NCI-H460 (cell line): ENCODE results near the gene ABTB2. TPM values are rescaled to one million over a fixed set of nuclear protein-coding genes. Genes with fewer than 3 reads are reported as not detected.
"Not testable (repeated sequence)": the region's sequence is repeated elsewhere in the genome, so short reads cannot be mapped to it uniquely, and the experiment has no call there.

Experiments
- DNase-seq: peaks from one replicate; pipeline ENCODE4 v3.0.0-alpha.2; 2016; ENCODE audit warnings: low read depth; ENCODE audit errors: extremely low read depth
- total RNA-seq: library from RNA; depleted of rRNA; stranded (reverse); fragments of >200 nt; shearing (Covaris generic); gene quantifications from 2 replicates; pipeline ENCODE4 v1.2.3, GENCODE V29; 2014

Gene ABTB2
- total RNA-seq, 1 experiment from 2014 or later = 1.3 TPM

GRCh38 chr11:34197256-34197655 is 160.6 kb downstream of the ABTB2 start:
- no peak for DNase-seq

DNA sequence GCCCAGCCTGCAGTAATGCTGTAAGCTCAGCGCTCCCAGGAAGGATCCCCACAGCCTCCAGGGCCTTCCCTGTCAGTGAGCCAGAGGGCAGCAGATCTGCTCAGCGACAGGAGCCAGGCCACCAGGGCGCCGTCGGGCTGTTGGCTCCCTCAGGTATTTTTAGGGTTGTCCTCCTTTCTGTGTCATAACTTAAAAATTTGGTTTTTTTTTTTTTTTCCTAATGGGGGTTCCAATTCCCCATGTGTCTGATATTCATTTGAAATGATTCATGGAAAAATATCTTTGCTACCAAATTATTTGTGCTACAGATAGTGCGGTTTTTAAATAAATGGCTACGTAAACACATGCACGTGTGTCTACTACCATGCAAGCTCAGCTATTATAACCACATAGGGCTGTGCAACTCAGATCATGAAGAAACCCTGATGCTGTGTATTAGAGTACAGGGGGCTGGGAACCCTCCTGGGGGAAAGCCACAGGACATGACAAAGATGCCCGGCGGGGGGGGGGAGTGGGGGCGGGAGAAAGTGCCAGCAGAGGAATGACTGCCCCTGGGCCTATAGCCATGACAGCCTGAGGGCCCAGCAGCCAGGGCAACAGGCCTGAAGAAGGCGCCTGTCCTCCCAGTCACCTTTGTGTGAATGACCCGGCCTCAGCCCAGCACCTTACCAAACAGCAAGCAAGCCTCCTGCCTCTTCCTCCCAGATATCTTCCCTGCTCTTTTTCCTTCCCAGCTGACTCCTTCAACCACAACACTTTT is 163.1 kb downstream of the ABTB2 start:
- no peak for DNase-seq

DNA sequence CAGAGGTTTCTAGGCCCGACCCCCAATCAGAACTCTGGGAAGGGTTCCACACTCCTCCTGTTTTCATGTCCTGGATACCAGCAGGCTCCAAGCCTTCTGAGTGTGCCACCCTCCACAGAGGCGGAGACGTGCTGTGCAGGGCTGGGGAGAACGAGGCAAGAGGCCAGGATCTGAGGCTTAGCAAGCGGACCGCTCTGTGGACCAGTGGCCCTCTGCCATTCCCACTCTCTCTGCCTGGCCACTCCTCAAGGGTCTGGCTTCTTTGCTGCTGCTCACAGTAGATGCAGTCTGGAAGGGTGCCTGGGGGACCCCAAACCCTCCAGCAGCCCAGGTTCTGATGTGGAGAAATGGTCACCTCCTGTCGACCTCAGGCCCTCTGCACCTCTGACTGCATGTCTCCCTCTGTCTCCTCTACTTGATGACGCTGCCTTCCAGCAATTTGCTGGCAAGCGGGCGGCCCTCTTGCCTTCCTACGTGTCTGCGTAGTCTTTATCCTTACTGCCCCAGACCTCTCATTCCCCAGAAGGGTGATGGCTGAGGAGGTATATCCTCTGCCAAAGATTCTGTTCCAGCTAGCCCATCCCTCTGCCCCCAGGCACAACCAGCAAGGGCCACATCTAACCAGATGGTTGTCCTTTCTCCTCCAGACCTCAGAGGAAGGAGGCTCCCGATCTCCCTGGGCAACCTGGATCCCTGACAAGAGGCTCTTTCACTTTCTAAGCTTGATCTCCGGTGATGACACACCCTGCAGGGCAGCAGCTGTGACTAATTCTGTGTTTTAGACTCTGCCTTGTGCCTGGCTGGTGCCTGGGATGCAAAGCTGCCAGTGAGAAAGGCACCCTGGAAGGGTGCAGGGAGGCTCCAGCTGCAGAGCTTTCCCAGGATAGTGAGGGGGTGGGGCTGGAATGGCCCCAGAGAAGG is 165.1 kb downstream of the ABTB2 start:
- DNase-seq = peak; percentile 12

DNA sequence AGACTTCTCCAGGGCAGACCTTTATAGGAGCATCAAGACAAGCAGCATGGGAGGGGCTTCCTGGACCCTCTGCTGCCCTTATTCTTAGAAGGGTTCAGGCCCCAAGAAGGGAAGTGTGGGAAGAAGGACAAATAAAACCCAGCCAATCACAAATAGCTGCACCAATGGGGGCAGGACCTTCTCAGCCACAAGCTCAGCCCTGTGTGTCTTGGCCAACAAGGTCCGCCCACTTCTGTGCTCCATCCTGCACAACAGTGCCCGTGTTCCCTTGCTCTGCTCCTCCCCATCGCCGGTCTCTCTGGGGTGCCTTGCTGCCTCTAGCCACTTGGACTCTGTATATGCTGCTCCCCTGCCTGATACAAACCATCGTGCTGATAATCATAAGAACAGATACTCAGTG is 166.2 kb downstream of the ABTB2 start:
- no peak for DNase-seq

- no peak for DNase-seq
These were observed 167.3 kb downstream of the ABTB2 start for GRCh38 chr11:34190192-34191139.

DNA sequence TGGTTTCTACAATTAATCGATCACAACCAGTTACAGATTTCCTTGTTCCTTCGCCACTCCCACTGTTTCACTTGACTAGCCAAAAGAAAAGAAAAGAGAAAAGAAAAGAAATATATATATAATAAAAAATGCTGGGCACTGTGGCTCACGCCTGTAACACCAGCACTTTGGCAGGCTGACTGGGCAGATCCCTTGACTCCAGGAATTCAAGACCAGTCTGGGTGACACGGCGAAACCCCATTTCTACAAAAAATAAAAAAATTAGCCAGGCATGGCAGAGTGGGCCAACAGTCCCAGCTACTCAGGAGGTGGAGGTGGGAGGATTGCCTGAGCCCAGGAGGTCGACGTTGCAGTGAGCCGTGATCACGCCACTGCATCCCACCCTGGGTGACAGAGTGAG is 168.6 kb downstream of the ABTB2 start:
- DNase-seq = no peak

GRCh38 chr11:34188181-34188580 is 169.6 kb downstream of the ABTB2 start:
- DNase-seq = no peak

DNA sequence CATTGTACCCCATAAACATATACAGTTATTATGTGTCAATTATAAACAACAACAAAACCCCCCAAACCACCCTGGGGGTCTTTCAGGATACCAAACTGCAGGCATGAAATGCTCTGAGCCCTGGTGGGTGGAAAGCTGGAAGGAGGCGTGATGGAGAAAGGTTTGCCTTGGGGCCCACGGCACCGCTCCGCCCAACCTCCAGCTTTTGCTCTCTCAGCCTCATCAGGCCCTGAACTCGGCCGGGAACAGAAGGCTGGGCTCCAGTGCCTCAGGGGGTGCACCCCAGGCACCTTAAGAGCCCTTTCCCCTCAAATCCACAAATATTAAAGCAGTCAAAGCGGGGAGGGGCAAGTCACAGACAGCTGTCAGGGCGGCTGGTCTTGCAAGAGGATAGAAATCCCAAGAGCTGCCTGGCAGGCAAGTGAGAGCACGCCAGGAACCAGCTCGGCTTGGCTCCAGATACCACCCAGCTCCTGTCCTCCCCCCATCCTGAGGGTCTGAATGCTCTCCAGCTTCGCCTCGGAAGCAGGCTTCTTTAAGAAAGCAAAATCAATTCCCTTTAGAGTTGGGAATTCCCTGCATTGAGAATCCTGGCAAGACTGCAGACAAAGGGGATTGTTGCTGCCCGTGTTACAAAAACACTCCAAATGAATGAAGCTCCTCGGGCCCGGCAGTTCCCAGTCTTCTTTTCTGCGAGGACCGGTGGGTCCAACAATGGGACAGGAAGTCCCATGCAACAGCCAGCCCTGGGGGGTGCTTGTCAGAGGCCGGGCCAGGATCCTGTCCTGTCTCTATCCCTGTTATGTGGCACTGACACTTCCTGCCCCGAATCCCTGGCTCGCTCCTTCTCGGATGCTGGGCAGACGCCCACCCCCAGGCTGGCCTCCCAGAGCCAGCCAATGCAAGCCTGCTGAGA is 171.6 kb downstream of the ABTB2 start:
- no peak for DNase-seq

GRCh38 chr11:34184505-34185015 is 173.2 kb downstream of the ABTB2 start:
- no peak for DNase-seq

GRCh38 chr11:34183848-34184391 is 173.9 kb downstream of the ABTB2 start:
- no peak for DNase-seq

DNA sequence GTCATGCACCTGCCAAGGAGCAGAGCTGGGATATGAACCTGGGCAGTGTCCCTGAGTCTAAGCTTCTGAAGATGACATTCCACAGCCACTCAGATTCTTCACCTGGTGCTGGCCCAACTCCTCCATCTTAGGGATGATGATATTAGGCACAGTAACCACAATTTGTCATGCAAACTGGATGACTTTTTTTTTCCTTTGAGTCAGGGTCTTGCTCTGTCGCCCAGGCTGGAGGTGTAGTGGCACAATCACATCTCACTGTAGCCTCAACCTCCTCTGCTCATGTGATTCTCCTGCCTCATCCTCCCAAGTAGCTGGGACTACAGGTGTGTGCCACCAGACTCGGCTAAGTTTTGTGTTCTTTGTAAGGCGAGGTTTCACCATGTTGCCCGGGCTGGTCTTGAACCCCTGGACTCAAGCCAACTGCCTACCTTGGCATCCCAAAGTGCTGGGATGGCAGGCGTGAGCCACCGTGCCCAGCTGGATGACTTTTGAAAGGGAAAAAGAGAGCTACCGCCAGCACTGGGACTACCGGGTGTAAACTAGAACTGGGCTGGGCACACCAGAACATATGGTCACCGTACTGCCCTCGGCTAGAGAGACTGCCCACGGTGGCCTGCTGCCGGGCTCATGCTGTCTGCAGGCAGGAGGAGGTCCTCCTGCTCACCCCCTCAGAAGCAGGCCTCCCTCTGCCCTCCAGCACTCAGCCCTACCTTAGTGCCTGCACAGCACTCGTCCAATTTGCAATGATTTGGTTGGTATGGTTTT is 174.7 kb downstream of the ABTB2 start:
- DNase-seq = no peak

DNA sequence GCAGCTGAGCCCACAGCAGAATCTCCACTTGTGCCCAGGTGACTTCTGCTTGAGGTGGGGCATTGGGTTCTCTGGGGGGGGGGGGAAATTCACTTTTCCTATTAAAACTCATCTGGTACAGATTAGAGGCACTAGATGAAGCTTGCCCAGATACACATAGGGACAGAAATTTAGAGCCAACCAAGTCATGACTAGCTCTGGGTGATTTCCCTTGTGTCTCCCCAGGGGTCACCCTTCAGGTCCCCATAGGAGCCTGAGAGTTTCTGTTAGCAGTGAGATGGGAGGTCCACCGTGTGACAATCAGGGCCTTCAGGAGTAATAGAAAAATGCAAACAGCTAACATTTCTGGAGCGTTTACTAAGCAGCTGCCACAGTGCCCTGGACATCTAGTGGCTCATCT is 175.4 kb downstream of the ABTB2 start:
- DNase-seq = no peak

- DNase-seq = no peak
These were observed 175.9 kb downstream of the ABTB2 start for GRCh38 chr11:34181856-34182405.

- no peak for DNase-seq
These were observed 176.6 kb downstream of the ABTB2 start for GRCh38 chr11:34181251-34181650.

DNA sequence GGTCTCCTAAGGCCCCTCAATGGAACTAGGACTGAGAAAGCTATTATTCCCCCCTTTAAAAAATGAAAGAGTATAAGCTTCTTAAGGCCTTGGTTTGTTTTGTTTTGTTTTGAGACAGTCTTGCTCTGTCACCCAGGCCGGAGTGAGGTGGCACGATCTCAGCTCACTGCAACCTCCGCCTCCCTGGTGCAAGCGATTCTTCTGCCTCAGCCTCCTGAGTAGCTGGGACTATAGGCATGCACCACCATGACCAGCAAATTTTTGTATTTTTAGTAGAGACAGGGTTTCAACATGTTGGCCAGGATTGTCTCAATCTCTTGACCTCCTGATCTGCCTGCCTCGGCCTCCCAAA is 177.0 kb downstream of the ABTB2 start:
- DNase-seq = not testable (repeated sequence)

DNA sequence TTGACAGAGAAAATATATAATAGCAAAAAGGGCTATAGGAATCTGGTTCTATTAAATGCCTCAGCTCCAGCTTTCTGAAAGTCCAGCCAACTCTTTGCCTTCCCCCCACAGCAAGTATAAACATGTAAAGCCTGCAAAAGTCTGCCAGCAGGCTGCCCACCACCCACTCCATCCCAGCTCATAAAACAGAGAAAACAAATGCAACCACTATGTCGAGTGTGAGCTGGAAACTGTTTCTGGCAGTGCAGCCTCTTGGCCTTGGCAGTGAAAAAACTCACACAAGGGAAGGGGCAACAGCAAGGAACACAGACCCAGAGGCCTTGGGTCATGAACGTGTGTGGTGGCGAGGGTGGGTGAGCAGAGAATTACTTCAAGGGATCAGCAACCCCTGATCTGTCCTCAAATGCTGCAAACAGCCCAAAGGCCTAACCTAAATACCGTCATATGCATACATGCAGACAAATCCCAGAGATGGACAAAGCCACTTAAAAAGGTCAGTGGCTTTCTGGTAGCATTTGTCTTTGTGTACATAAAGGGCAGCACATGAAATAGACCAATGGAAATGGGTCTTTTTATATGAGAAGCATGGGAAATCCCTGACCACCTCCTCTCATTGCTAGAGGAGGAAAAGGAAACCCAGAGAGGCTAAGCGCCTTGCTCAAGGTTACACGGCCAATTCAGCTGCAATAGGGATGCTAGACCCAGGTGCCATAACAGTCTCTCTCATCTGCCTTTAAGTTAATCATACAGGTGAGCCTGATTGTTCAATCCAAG is 177.6 kb downstream of the ABTB2 start:
- no peak for DNase-seq

- no peak for DNase-seq
These were observed 178.7 kb downstream of the ABTB2 start for GRCh38 chr11:34179026-34179675.
